Nephron (organoid): ENCODE results near the gene NSMCE1.

Experiments used
- H3K27ac Mint-ChIP-seq, 3 experiments: 2 replicates each; pipeline ENCODE4 v1.8.0; 2020; ENCODE audit warnings: mixed read lengths in 3 of 3, mild to moderate bottlenecking in 2 of 3, moderate library complexity in 1 of 3
- H3K27me3 Mint-ChIP-seq: 2 replicates; pipeline ENCODE4 v1.8.0; 2021; ENCODE audit warnings: low read depth, mild to moderate bottlenecking, moderate library complexity, mixed read lengths
- H3K36me3 Mint-ChIP-seq: 2 replicates; pipeline ENCODE4 v1.8.0; 2020; ENCODE audit warnings: low read depth, mixed read lengths
- H3K4me1 Mint-ChIP-seq: 2 replicates; pipeline ENCODE4 v1.8.0; 2020; ENCODE audit warnings: mixed read lengths
- H3K4me3 Mint-ChIP-seq, 3 experiments: 2 replicates each; pipeline ENCODE4 v1.8.0; 2020; ENCODE audit warnings: mild to moderate bottlenecking in 3 of 3, mixed read lengths in 3 of 3, moderate library complexity in 2 of 3
- H3K9me3 Mint-ChIP-seq: 2 replicates; pipeline ENCODE4 v1.8.0; 2020; ENCODE audit warnings: mixed read lengths
- TF ChIP-seq, protein P1 (sequence below), 3 experiments: fragments of 200-600 bp; sonication (generic); IDR thresholded peaks; one replicate each; pipeline ENCODE4 v1.5.0; 2021; ENCODE audit warnings: antibody characterized with exemption in 3 of 3; ENCODE audit not compliant: unreplicated experiment in 3 of 3

NSMCE1 gene

DNA sequence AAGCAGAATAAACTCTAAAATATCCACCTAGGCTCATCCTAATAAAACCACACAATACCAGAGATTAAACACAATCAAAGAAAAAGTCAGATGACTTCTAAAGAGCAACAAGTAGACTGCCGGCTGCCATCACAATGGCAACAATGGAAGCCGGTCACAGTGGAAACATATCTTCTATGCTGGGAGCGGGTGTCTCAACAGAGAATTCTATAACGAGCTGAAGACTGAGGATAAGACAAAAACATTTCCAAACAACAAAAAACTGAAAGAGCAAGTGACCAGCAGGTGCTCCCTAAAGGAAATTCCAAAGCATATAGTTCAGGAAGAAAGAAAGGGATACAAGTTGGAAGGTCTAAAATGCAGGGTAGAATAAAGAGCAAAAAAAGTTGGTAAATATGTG lies 8.9 kb downstream of the NSMCE1 start:
- TF ChIP-seq, protein P1, sequence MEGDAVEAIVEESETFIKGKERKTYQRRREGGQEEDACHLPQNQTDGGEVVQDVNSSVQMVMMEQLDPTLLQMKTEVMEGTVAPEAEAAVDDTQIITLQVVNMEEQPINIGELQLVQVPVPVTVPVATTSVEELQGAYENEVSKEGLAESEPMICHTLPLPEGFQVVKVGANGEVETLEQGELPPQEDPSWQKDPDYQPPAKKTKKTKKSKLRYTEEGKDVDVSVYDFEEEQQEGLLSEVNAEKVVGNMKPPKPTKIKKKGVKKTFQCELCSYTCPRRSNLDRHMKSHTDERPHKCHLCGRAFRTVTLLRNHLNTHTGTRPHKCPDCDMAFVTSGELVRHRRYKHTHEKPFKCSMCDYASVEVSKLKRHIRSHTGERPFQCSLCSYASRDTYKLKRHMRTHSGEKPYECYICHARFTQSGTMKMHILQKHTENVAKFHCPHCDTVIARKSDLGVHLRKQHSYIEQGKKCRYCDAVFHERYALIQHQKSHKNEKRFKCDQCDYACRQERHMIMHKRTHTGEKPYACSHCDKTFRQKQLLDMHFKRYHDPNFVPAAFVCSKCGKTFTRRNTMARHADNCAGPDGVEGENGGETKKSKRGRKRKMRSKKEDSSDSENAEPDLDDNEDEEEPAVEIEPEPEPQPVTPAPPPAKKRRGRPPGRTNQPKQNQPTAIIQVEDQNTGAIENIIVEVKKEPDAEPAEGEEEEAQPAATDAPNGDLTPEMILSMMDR (IDR thresholded peaks at IDR 0.05; ENCODE audit: unreplicated experiment in 3 of 3), result no peak
- Mint-ChIP-seq H3K4me3 (no peak overlapping the region), H3K9me3 (no peaks in the 10 kb centered on the region), H3K27me3 (no peaks in the 10 kb centered on the region), H3K27ac (no peak overlapping the region), H3K36me3 (peaks cover 12% of the 10 kb centered on the region), H3K4me1 (no peaks in the 10 kb centered on the region)

DNA sequence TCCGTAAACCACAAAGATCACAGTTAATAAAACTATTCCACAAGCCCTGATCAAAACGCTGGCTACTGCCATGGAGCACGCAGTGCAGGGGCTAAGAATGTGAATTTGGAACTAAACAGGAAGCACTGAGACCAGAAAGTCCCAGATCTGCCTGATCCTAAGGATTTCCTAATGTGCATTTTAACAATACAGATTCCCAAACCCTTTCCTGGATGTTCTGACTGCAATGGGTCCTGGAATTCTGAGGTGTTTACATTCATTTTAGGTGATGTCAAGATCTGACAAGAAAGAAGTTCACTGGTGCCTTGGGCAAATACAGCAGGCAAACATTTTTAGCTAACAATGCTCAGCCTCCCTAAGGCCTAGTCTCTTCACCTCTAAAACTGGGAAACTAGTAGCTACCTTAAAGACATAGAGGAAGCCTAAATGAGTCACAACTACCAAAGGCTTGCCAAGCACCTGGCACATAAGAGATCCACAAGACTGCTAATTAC lies 10.3 kb downstream of the NSMCE1 start:
- TF ChIP-seq, protein P1 (IDR thresholded peaks at IDR 0.05; ENCODE audit: unreplicated experiment in 3 of 3), result no peak
- H3K27me3 Mint-ChIP-seq, result no peaks in the 10 kb centered on the region
- no peak overlapping the region for H3K27ac Mint-ChIP-seq
- no peaks in the 10 kb centered on the region for H3K9me3 Mint-ChIP-seq
- H3K4me3 Mint-ChIP-seq, result no peak overlapping the region
- peaks cover 12% of the 10 kb centered on the region for H3K36me3 Mint-ChIP-seq
- H3K4me1 Mint-ChIP-seq, result peaks cover 5% of the 10 kb centered on the region

DNA sequence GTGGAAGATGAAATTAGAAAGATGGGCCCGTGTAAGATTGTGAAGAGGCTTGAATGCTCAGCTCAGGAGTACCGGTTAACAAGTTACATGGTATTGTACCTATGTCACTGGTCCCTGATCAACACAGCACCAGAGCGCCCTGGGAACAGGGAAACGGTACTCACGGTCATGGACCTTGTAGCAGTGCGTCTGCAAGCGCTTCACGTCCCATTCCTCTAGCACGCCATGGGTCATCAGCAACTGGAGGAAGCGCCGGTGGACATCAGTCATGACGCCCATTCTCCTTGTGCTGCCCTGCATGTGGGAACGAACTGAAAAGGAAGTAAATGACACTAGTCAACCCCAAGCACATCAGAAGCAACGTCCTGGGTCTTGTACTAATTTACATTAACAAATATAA lies 11.3 kb downstream of the NSMCE1 start:
- Mint-ChIP-seq H3K27me3 (no peaks in the 10 kb centered on the region), H3K36me3 (peaks cover 12% of the 10 kb centered on the region), H3K27ac (no peak overlapping the region), H3K9me3 (no peaks in the 10 kb centered on the region), H3K4me1 (peaks cover 5% of the 10 kb centered on the region), H3K4me3 (no peak overlapping the region)
- TF ChIP-seq, protein P1 (IDR thresholded peaks at IDR 0.05; ENCODE audit: unreplicated experiment in 3 of 3), result no peak

DNA sequence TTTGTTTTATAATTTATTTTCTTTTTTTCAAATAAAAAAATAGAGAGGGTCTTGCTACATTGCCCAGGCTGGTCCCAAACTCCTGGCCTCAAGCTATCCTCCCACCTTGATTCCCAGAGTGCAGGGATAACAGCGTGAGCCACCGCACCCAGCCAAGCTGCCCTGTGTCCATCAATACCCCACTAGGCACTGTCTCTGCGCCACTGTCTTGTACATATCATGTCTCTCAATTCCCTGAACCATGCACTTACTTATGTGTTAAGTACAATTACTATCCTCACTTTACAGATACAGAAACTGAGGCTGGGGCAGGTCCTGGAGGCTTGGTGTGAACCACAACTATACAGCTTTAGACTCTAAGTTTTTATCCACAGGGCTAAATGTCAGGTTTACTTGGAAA lies 11.7 kb downstream of the NSMCE1 start:
- Mint-ChIP-seq H3K9me3 (no peaks in the 10 kb centered on the region), H3K36me3 (peaks cover 12% of the 10 kb centered on the region)
- TF ChIP-seq, protein P1 (IDR thresholded peaks at IDR 0.05; ENCODE audit: unreplicated experiment in 3 of 3), result no peak

DNA sequence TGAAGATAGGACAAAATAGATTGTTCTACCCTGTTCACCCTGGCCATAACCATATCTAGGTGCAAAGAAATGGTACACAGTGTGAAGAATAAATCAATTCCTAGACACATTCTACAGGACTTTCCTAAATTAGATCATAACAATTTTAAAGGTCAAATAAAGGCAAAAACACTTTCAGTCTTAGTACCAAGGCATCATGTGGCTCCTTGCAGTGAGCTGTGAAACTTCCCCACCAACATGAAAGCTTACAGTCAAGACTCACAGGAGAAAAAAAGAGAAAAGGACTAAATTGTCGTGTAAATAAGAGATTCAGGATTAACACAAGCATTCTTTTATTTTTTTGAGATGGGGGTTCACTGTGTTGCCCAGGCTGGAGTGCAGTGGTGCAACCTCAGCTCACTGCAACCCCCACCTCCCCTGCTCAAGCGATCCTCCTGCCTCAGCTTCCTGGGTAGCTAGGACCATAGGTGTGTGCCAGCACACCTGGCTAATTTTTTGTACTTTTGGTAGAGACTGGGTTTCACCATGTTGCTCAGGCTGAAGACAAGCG lies 14.2 kb downstream of the NSMCE1 start:
- Mint-ChIP-seq H3K27ac (no peak overlapping the region), H3K27me3 (no peaks in the 10 kb centered on the region), H3K9me3 (no peaks in the 10 kb centered on the region), H3K36me3 (peaks cover 12% of the 10 kb centered on the region), H3K4me1 (peaks cover 10% of the 10 kb centered on the region), H3K4me3 (no peak overlapping the region)
- TF ChIP-seq, protein P1 (IDR thresholded peaks at IDR 0.05; ENCODE audit: unreplicated experiment in 3 of 3), result no peak

More for the DNA sequence above, 11.7 kb downstream of the NSMCE1 start:
- no peak overlapping the region for H3K27ac Mint-ChIP-seq
- H3K4me3 Mint-ChIP-seq, result no peak overlapping the region
- H3K27me3 Mint-ChIP-seq, result no peaks in the 10 kb centered on the region
- peaks cover 6% of the 10 kb centered on the region for H3K4me1 Mint-ChIP-seq

DNA sequence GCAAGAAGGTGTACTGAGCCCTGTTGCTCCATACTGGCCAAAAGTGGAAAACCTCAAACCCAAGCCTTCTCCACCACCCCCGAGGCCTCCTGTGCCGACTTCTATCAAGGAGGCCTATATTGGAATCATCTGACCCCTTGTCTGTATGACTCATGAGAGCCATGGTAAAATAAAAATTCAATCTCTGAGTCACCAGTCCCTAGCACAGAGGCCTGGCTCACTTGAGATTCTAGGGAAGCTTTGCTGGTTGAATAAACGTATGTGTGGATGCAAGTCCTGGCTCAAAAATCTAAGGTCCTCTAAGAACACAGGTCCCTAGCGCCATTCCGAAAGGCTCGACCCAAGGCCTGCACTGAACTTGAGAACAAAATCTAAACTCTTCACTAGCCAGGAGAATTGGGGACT lies 15.0 kb downstream of the NSMCE1 start:
- Mint-ChIP-seq H3K4me3 (no peak overlapping the region), H3K36me3 (peaks cover 12% of the 10 kb centered on the region), H3K27me3 (no peaks in the 10 kb centered on the region), H3K4me1 (peaks cover 10% of the 10 kb centered on the region), H3K9me3 (no peaks in the 10 kb centered on the region), H3K27ac (no peak overlapping the region)
- TF ChIP-seq, protein P1 (IDR thresholded peaks at IDR 0.05; ENCODE audit: unreplicated experiment in 3 of 3), result no peak
